Measurements from ENCODE around the gene GUCA2B. TPM values are rescaled to one million over a fixed set of nuclear protein-coding genes. Genes with fewer than 3 reads are reported as not detected.

Gene GUCA2B
- total RNA-seq, 1 experiment from 2014 or later = not detected

- Mint-ChIP-seq H3K9me3 (ENCODE audit: low read depth, unreplicated experiment) (no peaks in the 10 kb centered on the region), H3K36me3 (ENCODE audit: insufficient read depth, unreplicated experiment) (peaks cover 26% of the 10 kb centered on the region), H3K27me3 (ENCODE audit: unreplicated experiment) (no peaks in the 10 kb centered on the region), H3K27ac (ENCODE audit: unreplicated experiment) (no peak overlapping the region), H3K4me3 (ENCODE audit: low read depth, unreplicated experiment) (no peak overlapping the region), H3K4me1 (ENCODE audit: low read depth, unreplicated experiment) (peaks cover 5% of the 10 kb centered on the region)
- TF ChIP-seq, protein P1, sequence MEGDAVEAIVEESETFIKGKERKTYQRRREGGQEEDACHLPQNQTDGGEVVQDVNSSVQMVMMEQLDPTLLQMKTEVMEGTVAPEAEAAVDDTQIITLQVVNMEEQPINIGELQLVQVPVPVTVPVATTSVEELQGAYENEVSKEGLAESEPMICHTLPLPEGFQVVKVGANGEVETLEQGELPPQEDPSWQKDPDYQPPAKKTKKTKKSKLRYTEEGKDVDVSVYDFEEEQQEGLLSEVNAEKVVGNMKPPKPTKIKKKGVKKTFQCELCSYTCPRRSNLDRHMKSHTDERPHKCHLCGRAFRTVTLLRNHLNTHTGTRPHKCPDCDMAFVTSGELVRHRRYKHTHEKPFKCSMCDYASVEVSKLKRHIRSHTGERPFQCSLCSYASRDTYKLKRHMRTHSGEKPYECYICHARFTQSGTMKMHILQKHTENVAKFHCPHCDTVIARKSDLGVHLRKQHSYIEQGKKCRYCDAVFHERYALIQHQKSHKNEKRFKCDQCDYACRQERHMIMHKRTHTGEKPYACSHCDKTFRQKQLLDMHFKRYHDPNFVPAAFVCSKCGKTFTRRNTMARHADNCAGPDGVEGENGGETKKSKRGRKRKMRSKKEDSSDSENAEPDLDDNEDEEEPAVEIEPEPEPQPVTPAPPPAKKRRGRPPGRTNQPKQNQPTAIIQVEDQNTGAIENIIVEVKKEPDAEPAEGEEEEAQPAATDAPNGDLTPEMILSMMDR (IDR thresholded peaks at IDR 0.05; ENCODE audit: unreplicated experiment) = no peak
- no peak for DNase-seq
- no TSS peak for BruUV-seq (replicated peaks)
- intact Hi-C loops (cut with micrococcal nuclease; ENCODE audit: unreplicated experiment) = loop anchor here (5.0 to 10.0 kb wide), 2 partner anchors 145 to 277 kb away; partner anchors contain the start of genes PPCS and ZMYND12
- CTCF ChIA-PET = no interaction called here
Observed at GRCh38 chr1:42179900-42180329, 26.7 kb downstream of the GUCA2B start.

- Mint-ChIP-seq H3K9me3 (ENCODE audit: low read depth, unreplicated experiment) (no peaks in the 10 kb centered on the region), H3K36me3 (ENCODE audit: insufficient read depth, unreplicated experiment) (peaks cover 18% of the 10 kb centered on the region), H3K27me3 (ENCODE audit: unreplicated experiment) (no peaks in the 10 kb centered on the region), H3K4me1 (ENCODE audit: low read depth, unreplicated experiment) (peaks cover 5% of the 10 kb centered on the region), H3K4me3 (ENCODE audit: low read depth, unreplicated experiment) (no peak overlapping the region), H3K27ac (ENCODE audit: unreplicated experiment) (no peak overlapping the region)
- no peak for DNase-seq
- TF ChIP-seq, protein P1 (IDR thresholded peaks at IDR 0.05; ENCODE audit: unreplicated experiment) = no peak
- CTCF ChIA-PET = no interaction called here
- no TSS peak for BruUV-seq (replicated peaks)
- intact Hi-C loops (cut with micrococcal nuclease; ENCODE audit: unreplicated experiment) = no loop called here
Observed at GRCh38 chr1:42181687-42182086, 28.5 kb downstream of the GUCA2B start.

DNA sequence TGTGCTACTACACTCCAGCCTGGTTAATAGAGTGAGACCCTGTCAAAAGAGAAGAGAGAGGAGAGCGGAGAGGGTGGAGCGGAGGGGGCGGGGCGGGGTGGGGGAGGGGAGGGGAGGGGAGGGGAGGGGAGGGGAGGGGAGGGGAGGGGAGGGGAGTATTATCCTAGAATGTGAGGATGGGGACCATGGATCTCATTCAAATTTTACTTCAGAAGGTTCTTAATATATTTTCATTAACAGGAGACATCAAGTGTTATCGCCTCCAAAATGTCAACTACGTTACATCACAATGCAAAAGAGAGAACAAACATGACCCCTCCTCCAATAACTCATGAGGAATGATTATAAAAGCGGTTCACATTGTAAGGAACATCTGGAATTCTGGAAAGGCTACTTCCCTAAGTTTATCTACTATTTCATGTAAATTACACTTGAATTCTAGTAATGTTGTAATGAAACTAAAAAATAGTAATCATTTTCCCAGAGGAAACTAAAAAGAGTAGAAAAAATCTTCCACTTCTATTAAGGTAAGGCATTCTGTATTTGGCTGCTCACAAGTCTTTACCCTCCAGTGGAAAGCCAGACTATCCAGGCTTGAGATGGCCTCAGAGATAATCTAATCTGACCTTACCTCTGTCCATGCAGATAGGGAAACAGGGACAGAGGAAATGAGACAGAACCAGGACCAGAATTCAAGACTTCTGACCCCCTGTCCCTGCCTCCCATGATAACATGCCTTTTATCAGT lies 30.2 kb downstream of the GUCA2B start:
- CTCF ChIA-PET = no interaction called here
- H3K9me3 Mint-ChIP-seq (ENCODE audit: low read depth, unreplicated experiment) = no peaks in the 10 kb centered on the region
- H3K36me3 Mint-ChIP-seq (ENCODE audit: insufficient read depth, unreplicated experiment) = peaks cover 13% of the 10 kb centered on the region
- no peak overlapping the region for H3K4me3 Mint-ChIP-seq (ENCODE audit: low read depth, unreplicated experiment)
- TF ChIP-seq, protein P1 (IDR thresholded peaks at IDR 0.05; ENCODE audit: unreplicated experiment) = no peak
- no peak for DNase-seq
- no peaks in the 10 kb centered on the region for H3K27me3 Mint-ChIP-seq (ENCODE audit: unreplicated experiment)
- H3K4me1 Mint-ChIP-seq (ENCODE audit: low read depth, unreplicated experiment) = no peaks in the 10 kb centered on the region
- BruUV-seq (replicated peaks) = no TSS peak
- no peak overlapping the region for H3K27ac Mint-ChIP-seq (ENCODE audit: unreplicated experiment)
- intact Hi-C loops (cut with micrococcal nuclease; ENCODE audit: unreplicated experiment) = no loop called here

DNA sequence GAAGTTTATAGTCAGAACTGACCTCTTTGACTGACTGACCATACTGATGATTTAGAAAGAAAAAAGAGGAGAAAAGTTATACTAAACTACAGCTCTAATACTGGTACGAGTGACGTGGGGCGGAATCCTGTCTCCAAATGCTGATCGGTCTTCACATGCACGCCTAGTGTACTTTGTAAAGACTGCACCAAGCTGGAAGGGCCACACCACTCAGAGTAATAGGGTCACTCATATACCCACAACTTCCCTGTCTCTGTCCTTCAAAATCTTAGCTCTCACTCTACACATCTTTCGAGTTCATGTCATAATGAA lies 30.7 kb downstream of the GUCA2B start:
- Mint-ChIP-seq H3K27ac (ENCODE audit: unreplicated experiment) (no peak overlapping the region), H3K4me3 (ENCODE audit: low read depth, unreplicated experiment) (no peak overlapping the region), H3K36me3 (ENCODE audit: insufficient read depth, unreplicated experiment) (peaks cover 12% of the 10 kb centered on the region), H3K4me1 (ENCODE audit: low read depth, unreplicated experiment) (no peaks in the 10 kb centered on the region), H3K9me3 (ENCODE audit: low read depth, unreplicated experiment) (no peaks in the 10 kb centered on the region), H3K27me3 (ENCODE audit: unreplicated experiment) (no peaks in the 10 kb centered on the region)
- intact Hi-C loops (cut with micrococcal nuclease; ENCODE audit: unreplicated experiment) = no loop called here
- TF ChIP-seq, protein P1 (IDR thresholded peaks at IDR 0.05; ENCODE audit: unreplicated experiment) = no peak
- no peak for DNase-seq
- BruUV-seq (replicated peaks) = no TSS peak
- CTCF ChIA-PET = no interaction called here

All from Calu3 (cell line).